ENCODE results near the gene TRUB1.

TRUB1 gene

GRCh38 chr10:114908896-114909295 lies 29.1 kb upstream of the TRUB1 start:
- H3K4me3 ChIP-seq (ENCODE audit: severe bottlenecking) = no peak overlapping the region
- TF ChIP-seq, protein P1, sequence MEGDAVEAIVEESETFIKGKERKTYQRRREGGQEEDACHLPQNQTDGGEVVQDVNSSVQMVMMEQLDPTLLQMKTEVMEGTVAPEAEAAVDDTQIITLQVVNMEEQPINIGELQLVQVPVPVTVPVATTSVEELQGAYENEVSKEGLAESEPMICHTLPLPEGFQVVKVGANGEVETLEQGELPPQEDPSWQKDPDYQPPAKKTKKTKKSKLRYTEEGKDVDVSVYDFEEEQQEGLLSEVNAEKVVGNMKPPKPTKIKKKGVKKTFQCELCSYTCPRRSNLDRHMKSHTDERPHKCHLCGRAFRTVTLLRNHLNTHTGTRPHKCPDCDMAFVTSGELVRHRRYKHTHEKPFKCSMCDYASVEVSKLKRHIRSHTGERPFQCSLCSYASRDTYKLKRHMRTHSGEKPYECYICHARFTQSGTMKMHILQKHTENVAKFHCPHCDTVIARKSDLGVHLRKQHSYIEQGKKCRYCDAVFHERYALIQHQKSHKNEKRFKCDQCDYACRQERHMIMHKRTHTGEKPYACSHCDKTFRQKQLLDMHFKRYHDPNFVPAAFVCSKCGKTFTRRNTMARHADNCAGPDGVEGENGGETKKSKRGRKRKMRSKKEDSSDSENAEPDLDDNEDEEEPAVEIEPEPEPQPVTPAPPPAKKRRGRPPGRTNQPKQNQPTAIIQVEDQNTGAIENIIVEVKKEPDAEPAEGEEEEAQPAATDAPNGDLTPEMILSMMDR (IDR thresholded peaks at IDR 0.05; ENCODE audit: poor library complexity, severe bottlenecking) = no peak
- H3K36me3 ChIP-seq (ENCODE audit: low read depth) = no peaks in the 10 kb centered on the region
- no peak for DNase-seq (ENCODE audit: low spot score)
- H3K27ac ChIP-seq (ENCODE audit: poor library complexity, severe bottlenecking) = no peak overlapping the region
- H3K9me3 ChIP-seq (ENCODE audit: severe bottlenecking) = no peaks in the 10 kb centered on the region
- ATAC-seq (ENCODE audit: low read depth) = no peak
- H3K27me3 ChIP-seq (ENCODE audit: insufficient read depth, poor library complexity, severe bottlenecking) = no peaks in the 10 kb centered on the region
- H3K4me1 ChIP-seq (ENCODE audit: insufficient read depth, poor library complexity, severe bottlenecking) = no peaks in the 10 kb centered on the region

GRCh38 chr10:114911052-114911711 lies 26.8 kb upstream of the TRUB1 start:
- no peaks in the 10 kb centered on the region for H3K36me3 ChIP-seq (ENCODE audit: low read depth)
- H3K9me3 ChIP-seq (ENCODE audit: severe bottlenecking) = no peaks in the 10 kb centered on the region
- ATAC-seq (ENCODE audit: low read depth) (no peak), DNase-seq (ENCODE audit: low spot score) (no peak)
- TF ChIP-seq, protein P1 (IDR thresholded peaks at IDR 0.05; ENCODE audit: poor library complexity, severe bottlenecking) = no peak
- H3K4me3 ChIP-seq (ENCODE audit: severe bottlenecking) = no peak overlapping the region
- H3K4me1 ChIP-seq (ENCODE audit: insufficient read depth, poor library complexity, severe bottlenecking) = no peaks in the 10 kb centered on the region
- no peak overlapping the region for H3K27ac ChIP-seq (ENCODE audit: poor library complexity, severe bottlenecking)
- H3K27me3 ChIP-seq (ENCODE audit: insufficient read depth, poor library complexity, severe bottlenecking) = no peaks in the 10 kb centered on the region

DNA sequence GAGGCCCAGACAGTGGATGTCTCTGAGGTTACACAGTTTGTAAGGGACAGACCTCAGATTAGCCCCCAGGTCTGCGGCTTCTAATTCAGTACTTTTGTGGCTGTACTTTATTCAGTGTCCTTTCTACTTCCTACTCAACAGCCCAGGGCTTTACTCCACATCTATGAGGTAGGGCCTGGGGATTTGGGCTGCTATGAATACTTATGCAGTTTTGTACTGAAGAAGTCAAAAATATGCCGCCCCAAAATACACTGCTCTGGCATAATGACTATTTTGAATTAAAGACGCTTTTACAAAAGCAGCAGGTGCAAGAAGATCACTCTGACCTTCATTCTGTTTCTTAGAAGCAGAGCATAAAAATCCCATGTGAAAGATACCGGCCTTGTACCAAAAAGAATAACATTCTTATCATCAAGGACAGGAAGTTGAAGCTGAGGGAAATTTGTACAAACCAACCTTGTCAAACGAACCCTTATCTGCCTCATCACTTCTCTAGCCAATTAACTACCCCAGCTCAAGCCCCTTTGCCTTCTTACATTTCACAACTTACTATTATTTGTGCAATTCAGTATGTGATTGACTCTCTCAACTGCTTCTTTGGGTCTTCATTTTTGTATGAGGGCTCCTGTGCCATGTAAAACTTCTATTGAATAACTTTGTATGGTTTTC lies 26.1 kb upstream of the TRUB1 start:
- Histone ChIP-seq H3K4me1 (ENCODE audit: insufficient read depth, poor library complexity, severe bottlenecking) (no peaks in the 10 kb centered on the region), H3K27me3 (ENCODE audit: insufficient read depth, poor library complexity, severe bottlenecking) (no peaks in the 10 kb centered on the region), H3K9me3 (ENCODE audit: severe bottlenecking) (no peaks in the 10 kb centered on the region), H3K27ac (ENCODE audit: poor library complexity, severe bottlenecking) (no peak overlapping the region), H3K4me3 (ENCODE audit: severe bottlenecking) (no peak overlapping the region), H3K36me3 (ENCODE audit: low read depth) (no peaks in the 10 kb centered on the region)
- no peak for ATAC-seq (ENCODE audit: low read depth)
- no peak for DNase-seq (ENCODE audit: low spot score)
- TF ChIP-seq, protein P1 (IDR thresholded peaks at IDR 0.05; ENCODE audit: poor library complexity, severe bottlenecking) = no peak

- TF ChIP-seq, protein P1 (IDR thresholded peaks at IDR 0.05; ENCODE audit: poor library complexity, severe bottlenecking) = no peak
- Histone ChIP-seq H3K27ac (ENCODE audit: poor library complexity, severe bottlenecking) (no peak overlapping the region), H3K9me3 (ENCODE audit: severe bottlenecking) (no peaks in the 10 kb centered on the region), H3K36me3 (ENCODE audit: low read depth) (no peaks in the 10 kb centered on the region), H3K27me3 (ENCODE audit: insufficient read depth, poor library complexity, severe bottlenecking) (no peaks in the 10 kb centered on the region), H3K4me3 (ENCODE audit: severe bottlenecking) (no peak overlapping the region), H3K4me1 (ENCODE audit: insufficient read depth, poor library complexity, severe bottlenecking) (no peaks in the 10 kb centered on the region)
- no peak for DNase-seq (ENCODE audit: low spot score)
- no peak for ATAC-seq (ENCODE audit: low read depth)
Observed at GRCh38 chr10:114912470-114912859, 25.5 kb upstream of the TRUB1 start.

GRCh38 chr10:114914560-114914959 lies 23.4 kb upstream of the TRUB1 start:
- Histone ChIP-seq H3K27me3 (ENCODE audit: insufficient read depth, poor library complexity, severe bottlenecking) (no peaks in the 10 kb centered on the region), H3K27ac (ENCODE audit: poor library complexity, severe bottlenecking) (no peak overlapping the region), H3K9me3 (ENCODE audit: severe bottlenecking) (no peaks in the 10 kb centered on the region), H3K4me1 (ENCODE audit: insufficient read depth, poor library complexity, severe bottlenecking) (peaks cover 11% of the 10 kb centered on the region), H3K36me3 (ENCODE audit: low read depth) (no peaks in the 10 kb centered on the region), H3K4me3 (ENCODE audit: severe bottlenecking) (no peak overlapping the region)
- TF ChIP-seq, protein P1 (IDR thresholded peaks at IDR 0.05; ENCODE audit: poor library complexity, severe bottlenecking) = no peak
- DNase-seq (ENCODE audit: low spot score) (no peak), ATAC-seq (ENCODE audit: low read depth) (no peak)

Data from RWPE2 (cell line).